GM12874 (cell line): ENCODE measurements around the gene STBD1.

ENCODE experiments used
- CTCF ChIP-seq: IDR thresholded peaks from 2 replicates; pipeline ENCODE4 v1.5.1; 2011; ENCODE audit warnings: low read depth, mild to moderate bottlenecking, control low read depth, low read length, moderate library complexity; ENCODE audit not compliant: insufficient read depth

The STBD1 gene

GRCh38 chr4:76305033-76305687, 1.4 kb upstream of the STBD1 start:
- no peak for TF ChIP-seq CTCF

- no peak for TF ChIP-seq CTCF
Observed at GRCh38 chr4:76306882-76307659, 538 bp downstream of the STBD1 start.

- TF ChIP-seq CTCF, result no peak
Observed at GRCh38 chr4:76307660-76308014, 1.1 kb downstream of the STBD1 start.

- no peak for TF ChIP-seq CTCF
Observed at GRCh38 chr4:76308548-76308947, 2.0 kb downstream of the STBD1 start.

- no peak for TF ChIP-seq CTCF
Observed at GRCh38 chr4:76309939-76310550, 3.5 kb downstream of the STBD1 start.

- no peak for TF ChIP-seq CTCF
Observed at GRCh38 chr4:76310683-76311082, 4.2 kb downstream of the STBD1 start.

- TF ChIP-seq CTCF, result no peak
Observed at GRCh38 chr4:76311896-76312331, 5.4 kb downstream of the STBD1 start.
